GM18498 (cell line): ENCODE results near the gene PLXNA3.
A peak's percentile ranks its signal among the peaks of the same experiment; 100 is the strongest.

Source experiments
- ATAC-seq: cut with Tn5 transposase; IDR thresholded peaks from one replicate; pipeline ENCODE4 v1.9.1; 2021; ENCODE audit warnings: mild to moderate bottlenecking, moderate library complexity; ENCODE audit not compliant: unreplicated experiment

Gene PLXNA3

GRCh38 chrX:154458116-154458953, at the start of gene PLXNA3:
PLXNA3 (plus strand) TSS chrX:154458281; CDS start chrX:154460184, 1,903 bp downstream.
- peak; percentile 73 for ATAC-seq

DNA sequence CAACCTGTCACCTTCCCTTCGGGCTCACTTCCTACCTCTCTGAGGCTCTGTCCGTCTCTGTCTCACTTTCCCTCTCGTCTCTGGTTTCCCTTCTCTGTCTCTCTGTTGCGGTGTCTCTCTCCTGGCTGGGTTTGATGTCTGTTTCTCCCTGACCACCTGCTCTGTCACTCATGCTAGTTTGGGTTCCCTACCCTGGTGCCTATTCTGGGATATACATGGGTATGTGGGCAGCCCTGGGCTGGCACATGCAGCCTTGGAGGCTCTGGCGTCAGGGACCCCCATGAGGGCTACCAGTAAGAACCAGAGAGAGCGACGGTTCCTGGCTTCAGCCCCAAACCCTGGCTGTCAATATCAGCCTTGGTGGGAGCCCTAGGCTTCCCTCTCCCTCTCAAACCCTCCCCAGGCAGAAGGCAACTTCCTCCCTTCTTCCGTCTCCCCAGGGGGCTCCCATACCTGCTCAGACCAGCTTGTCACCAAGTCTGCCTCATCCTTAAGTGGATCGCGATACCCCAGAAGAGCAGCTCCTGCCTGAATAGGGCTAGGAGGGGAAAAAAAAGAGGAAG, 49.3 kb upstream of the PLXNA3 start:
- ATAC-seq: no peak

- ATAC-seq: no peak
Measured at GRCh38 chrX:154409222-154409871, 48.7 kb upstream of the PLXNA3 start, which contains the start of gene DNASE1L1. DNASE1L1 (minus strand) TSS chrX:154409254; CDS start chrX:154405568, 3,686 bp downstream.

GRCh38 chrX:154411981-154412340, 46.1 kb upstream of the PLXNA3 start:
- peak; percentile 62 for ATAC-seq

DNA sequence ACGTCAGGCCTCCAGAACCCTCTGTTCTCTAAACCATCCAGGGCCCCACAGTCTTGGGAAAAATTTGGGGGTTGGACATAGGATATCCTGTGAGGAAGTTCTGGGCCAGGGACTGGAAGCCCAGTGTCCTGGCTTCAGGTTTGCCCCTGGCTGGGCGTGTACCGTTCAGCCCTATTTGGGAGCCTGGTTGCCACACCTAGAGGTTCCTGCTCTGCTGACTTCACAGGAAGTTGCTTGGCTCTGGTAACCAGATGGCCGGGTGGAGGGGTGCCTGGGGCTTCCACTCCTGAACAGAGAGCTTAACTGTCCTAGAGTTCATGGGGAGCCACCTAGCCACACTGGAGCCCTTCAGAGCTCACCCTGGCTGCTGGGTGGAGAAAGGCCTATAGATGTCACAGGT, 45.6 kb upstream of the PLXNA3 start:
- no peak for ATAC-seq

GRCh38 chrX:154413142-154413541, 44.9 kb upstream of the PLXNA3 start:
- ATAC-seq: no peak

DNA sequence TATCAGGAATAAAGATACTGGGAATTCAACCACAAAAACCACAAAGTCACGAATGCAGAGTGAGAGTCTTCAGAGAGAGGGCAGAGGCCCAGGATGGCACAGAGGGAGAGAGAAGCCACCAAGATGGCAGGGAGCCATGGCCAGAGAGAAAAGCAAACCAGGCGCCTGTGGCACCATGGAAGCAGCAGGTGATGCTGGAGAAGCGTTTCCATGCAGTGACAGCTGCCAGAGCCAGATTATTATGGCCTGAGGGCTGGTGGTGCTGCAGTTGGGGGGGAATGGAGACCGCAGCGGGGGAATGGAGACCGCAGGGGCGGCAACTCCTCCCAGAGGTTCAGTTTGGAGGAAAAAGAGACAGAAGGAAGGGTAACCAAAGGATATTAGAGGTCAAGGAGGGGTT, 40.9 kb upstream of the PLXNA3 start:
- ATAC-seq: no peak

GRCh38 chrX:154419189-154419588, 38.9 kb upstream of the PLXNA3 start:
- no peak for ATAC-seq

DNA sequence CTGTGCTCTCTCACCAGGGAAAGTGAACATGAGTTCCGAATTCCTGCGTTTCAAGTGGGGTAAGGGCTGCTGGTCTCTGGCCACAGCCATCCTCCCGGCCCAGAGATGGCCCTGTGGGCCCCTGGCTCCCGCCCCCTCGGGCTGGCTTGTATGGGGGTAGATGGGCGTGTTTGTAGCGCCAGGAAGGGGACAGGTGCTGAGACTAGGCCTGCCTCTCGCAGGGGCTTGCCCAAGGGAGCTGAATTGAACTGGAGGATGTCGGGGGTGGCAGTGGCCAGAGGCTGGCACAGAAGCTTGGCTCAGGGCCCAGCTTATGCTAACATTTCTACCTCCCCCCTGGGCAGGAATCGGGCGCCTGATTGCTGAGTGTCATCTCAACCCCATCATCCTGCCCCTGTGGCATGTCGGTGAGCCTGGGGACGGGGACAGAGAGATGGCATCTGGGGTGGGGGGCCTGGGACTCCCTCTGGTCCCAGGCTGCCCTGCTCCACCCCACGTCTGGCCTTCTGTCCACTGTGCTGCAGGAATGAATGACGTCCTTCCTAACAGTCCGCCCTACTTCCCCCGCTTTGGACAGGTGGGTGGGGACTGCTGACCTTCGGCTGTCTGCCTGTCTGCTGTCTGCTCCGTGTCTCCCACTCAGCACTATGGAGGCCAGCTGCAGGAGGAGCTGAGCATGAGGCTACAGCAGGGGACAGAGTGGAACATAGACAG, 38.2 kb upstream of the PLXNA3 start:
- ATAC-seq: no peak

GRCh38 chrX:154420402-154420756, 37.7 kb upstream of the PLXNA3 start:
- ATAC-seq: no peak

DNA sequence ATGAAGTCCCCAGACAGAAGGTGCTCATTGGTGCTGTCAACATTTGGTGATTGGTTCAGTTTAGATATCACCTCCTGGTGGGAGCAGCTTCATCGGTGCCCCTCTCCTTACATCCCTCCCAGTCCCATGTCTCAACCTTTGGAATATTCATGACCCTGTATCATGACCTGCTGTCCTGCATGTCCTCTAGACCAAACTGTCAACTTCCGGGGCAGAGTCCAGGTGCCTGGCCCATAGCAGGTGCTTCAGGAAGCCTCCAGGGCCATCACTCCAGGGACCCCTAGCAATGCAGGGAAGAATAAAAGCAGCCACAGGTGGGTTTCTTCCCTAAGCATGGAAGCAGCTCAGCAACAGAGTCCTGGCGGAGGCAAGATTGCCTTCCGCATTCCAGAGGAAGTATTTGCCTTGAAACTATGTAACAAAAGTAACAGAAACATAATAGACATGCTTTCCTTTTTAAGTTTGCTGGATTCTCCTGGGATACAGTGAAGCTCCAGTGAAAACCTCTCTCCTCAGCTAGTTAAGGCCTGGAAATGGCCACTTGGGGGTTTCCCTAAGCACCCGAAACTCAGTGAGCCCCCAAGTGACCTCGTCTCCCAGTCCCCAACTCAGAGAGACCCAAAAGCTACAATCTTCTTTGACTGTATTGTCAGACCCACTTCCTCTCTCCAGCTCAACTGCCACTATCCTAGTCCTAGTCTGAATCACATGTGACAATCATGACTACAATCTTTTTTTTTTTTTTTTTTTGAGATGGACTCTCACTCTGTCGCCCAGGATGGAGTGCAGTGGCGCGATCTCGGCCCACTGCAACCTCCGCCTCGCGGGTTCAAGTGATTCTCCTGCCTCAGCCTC, 30.9 kb upstream of the PLXNA3 start:
- ATAC-seq: no peak

DNA sequence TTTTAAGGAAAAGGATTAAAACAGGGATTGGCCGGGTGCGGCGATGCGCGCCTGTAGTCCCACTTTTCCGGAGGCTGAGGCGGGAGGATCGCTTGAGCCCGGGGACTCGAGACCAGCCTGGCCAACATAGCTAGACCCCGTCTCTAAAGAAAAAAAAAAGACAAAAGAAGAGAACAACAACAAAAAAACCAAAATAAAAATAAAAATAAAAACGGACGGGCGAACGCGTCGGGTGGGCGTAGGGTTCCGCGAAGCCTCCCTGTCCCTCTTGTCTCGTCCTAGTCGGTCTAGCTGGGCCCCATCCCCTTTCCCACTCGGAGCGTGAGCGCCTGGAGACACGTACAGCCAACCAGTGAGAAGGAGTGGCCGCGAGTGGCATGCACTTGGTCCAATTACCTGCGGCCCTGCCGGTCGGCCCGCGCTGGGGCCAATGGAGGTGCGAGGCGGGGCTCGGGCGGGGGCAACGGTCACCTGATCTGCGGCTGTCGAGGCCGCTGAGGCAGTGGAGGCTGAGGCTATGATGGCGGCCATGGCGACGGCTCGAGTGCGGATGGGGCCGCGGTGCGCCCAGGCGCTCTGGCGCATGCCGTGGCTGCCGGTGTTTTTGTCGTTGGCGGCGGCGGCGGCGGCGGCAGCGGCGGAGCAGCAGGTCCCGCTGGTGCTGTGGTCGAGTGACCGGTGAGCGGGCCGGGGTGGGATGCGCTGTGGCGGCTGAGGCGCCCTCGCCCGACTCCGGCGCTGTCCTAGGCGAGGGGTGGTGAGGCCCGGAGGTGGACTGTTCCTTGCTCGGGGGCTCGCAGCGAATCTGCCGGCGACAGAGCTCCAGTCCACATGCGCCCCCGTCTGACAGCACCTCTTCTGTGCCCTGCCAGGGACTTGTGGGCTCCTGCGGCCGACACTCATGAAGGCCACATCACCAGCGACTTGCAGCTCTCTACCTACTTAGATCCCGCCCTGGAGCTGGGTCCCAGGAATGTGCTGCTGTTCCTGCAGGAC, 29.6 kb upstream of the PLXNA3 start, which contains the start of gene ATP6AP1:
ATP6AP1 (plus strand) TSS at position 502 of the 996 bp plus-strand sequence; CDS start at position 518, 16 bp downstream.
- peak; percentile 98 for ATAC-seq

- ATAC-seq: no peak
Measured at GRCh38 chrX:154429711-154430110, 28.4 kb upstream of the PLXNA3 start.

- ATAC-seq: no peak
Measured at GRCh38 chrX:154430479-154430878, 27.6 kb upstream of the PLXNA3 start.

GRCh38 chrX:154430916-154431315, 27.2 kb upstream of the PLXNA3 start:
- ATAC-seq: no peak

- no peak for ATAC-seq
Measured at GRCh38 chrX:154431341-154431740, 26.7 kb upstream of the PLXNA3 start.

DNA sequence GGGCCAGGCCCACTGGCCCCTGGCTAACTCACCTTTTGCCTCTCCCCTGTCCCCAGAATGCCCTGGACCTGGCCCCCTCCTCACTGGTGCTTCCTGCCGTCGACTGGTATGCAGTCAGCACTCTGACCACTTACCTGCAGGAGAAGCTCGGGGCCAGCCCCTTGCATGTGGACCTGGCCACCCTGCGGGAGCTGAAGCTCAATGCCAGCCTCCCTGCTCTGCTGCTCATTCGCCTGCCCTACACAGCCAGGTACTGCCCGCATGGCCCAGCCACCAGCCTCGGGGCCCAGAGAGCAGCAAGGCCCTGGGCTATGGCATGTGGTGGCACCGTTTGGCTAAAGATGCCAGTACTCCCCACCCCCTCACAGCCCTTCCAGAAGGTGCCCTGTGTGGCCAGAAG, 25.9 kb upstream of the PLXNA3 start:
- no peak for ATAC-seq

- ATAC-seq: no peak
Measured at GRCh38 chrX:154433605-154434004, 24.5 kb upstream of the PLXNA3 start.
